Upper lobe of right lung (tissue), 1 donor: Measurements from ENCODE around the gene USP25. TPM values are rescaled to one million over a fixed set of nuclear protein-coding genes. Genes with fewer than 3 reads are reported as not detected.

Experiments
- ATAC-seq: fragments of 200-7000 bp; cut with Tn5 transposase; one replicate; pipeline ENCODE4 v1.9.1; 2020; ENCODE audit warnings: mild to moderate bottlenecking, moderate library complexity
- DNase-seq: peaks from one replicate; pipeline ENCODE4 v3.0.0-alpha.2; 2020
- H3K27ac ChIP-seq: fragments of 200-600 bp; one replicate; pipeline ENCODE4 v1.8.0; 2022
- H3K27me3 ChIP-seq: fragments of 200-600 bp; one replicate; pipeline ENCODE4 v1.8.0; 2022; ENCODE audit warnings: mild to moderate bottlenecking
- H3K36me3 ChIP-seq: fragments of 200-600 bp; one replicate; pipeline ENCODE4 v1.8.0; 2022
- H3K4me1 ChIP-seq: fragments of 200-600 bp; one replicate; pipeline ENCODE4 v1.8.0; 2022
- H3K4me3 ChIP-seq: fragments of 200-600 bp; one replicate; pipeline ENCODE4 v1.8.0; 2022; ENCODE audit warnings: mild to moderate bottlenecking
- H3K9me3 ChIP-seq: fragments of 200-600 bp; one replicate; pipeline ENCODE4 v1.8.0; 2022
- CTCF ChIP-seq: fragments of 200-600 bp; IDR thresholded peaks from one replicate; pipeline ENCODE4 v1.8.0; 2022; ENCODE audit warnings: antibody characterized with exemption
- intact Hi-C: fragments of 100-400 bp; cut with DNase I; formaldehyde crosslinking; loops from one replicate; pipeline ENCODE4 v1.11.0; 2022
- total RNA-seq: library from RNA; stranded (reverse); fragmentation: NEBNext Ultra II Directional; extraction: Animal tissue kit (Norgen Biotek cat#: 25700); gene quantifications from one replicate; pipeline ENCODE4 v1.2.1, GENCODE V29; 2021
- donor health status: DM: no; HTN: yes; CAD: no; lungs with severe emphysema.

Gene USP25
- total RNA-seq, 1 donor from 2014 or later = 65.0 TPM

- DNase-seq = no peak
- Histone ChIP-seq H3K4me3 (no peak overlapping the region), H3K27me3 (no peaks in the 10 kb centered on the region), H3K27ac (no peak overlapping the region), H3K9me3 (no peaks in the 10 kb centered on the region), H3K36me3 (no peaks in the 10 kb centered on the region), H3K4me1 (no peaks in the 10 kb centered on the region)
- no peak for TF ChIP-seq CTCF
- no peak for ATAC-seq
- intact Hi-C loops = no loop called here
These were observed 41.8 kb upstream of the USP25 start for GRCh38 chr21:15688016-15688415.

- Histone ChIP-seq H3K4me3 (no peak overlapping the region), H3K27ac (no peak overlapping the region), H3K9me3 (no peaks in the 10 kb centered on the region), H3K27me3 (no peaks in the 10 kb centered on the region), H3K4me1 (no peaks in the 10 kb centered on the region), H3K36me3 (no peaks in the 10 kb centered on the region)
- intact Hi-C loops = no loop called here
- no peak for TF ChIP-seq CTCF
- ATAC-seq = no peak
- DNase-seq = no peak
These were observed 41.0 kb upstream of the USP25 start for GRCh38 chr21:15688809-15689208.

- H3K4me3 ChIP-seq = no peak overlapping the region
- TF ChIP-seq CTCF = no peak
- no peak for DNase-seq
- no peaks in the 10 kb centered on the region for H3K4me1 ChIP-seq
- ATAC-seq = no peak
- no peak overlapping the region for H3K27ac ChIP-seq
- no peaks in the 10 kb centered on the region for H3K36me3 ChIP-seq
- intact Hi-C loops = no loop called here
- no peaks in the 10 kb centered on the region for H3K9me3 ChIP-seq
- no peaks in the 10 kb centered on the region for H3K27me3 ChIP-seq
These were observed 37.1 kb upstream of the USP25 start for GRCh38 chr21:15692711-15693110.

- no peaks in the 10 kb centered on the region for H3K27me3 ChIP-seq
- no peak overlapping the region for H3K27ac ChIP-seq
- no peaks in the 10 kb centered on the region for H3K4me1 ChIP-seq
- DNase-seq (no peak), ATAC-seq (no peak)
- no peaks in the 10 kb centered on the region for H3K9me3 ChIP-seq
- no peak overlapping the region for H3K4me3 ChIP-seq
- H3K36me3 ChIP-seq = no peaks in the 10 kb centered on the region
- intact Hi-C loops = no loop called here
- no peak for TF ChIP-seq CTCF
These were observed 34.5 kb upstream of the USP25 start for GRCh38 chr21:15695241-15695640.

GRCh38 chr21:15701830-15702229 is 28.0 kb upstream of the USP25 start:
- Histone ChIP-seq H3K27me3 (no peaks in the 10 kb centered on the region), H3K27ac (no peak overlapping the region), H3K4me3 (no peak overlapping the region), H3K9me3 (peaks cover 11% of the 10 kb centered on the region), H3K36me3 (no peaks in the 10 kb centered on the region), H3K4me1 (no peaks in the 10 kb centered on the region)
- no peak for DNase-seq
- TF ChIP-seq CTCF = no peak
- no peak for ATAC-seq
- intact Hi-C loops = no loop called here

GRCh38 chr21:15703932-15704331 is 25.9 kb upstream of the USP25 start:
- no peaks in the 10 kb centered on the region for H3K4me1 ChIP-seq
- TF ChIP-seq CTCF = no peak
- no peaks in the 10 kb centered on the region for H3K36me3 ChIP-seq
- no peak for ATAC-seq
- intact Hi-C loops = no loop called here
- DNase-seq = no peak
- H3K4me3 ChIP-seq = no peak overlapping the region
- H3K27ac ChIP-seq = no peak overlapping the region
- H3K27me3 ChIP-seq = no peaks in the 10 kb centered on the region
- peaks cover 11% of the 10 kb centered on the region for H3K9me3 ChIP-seq
